Measurements from ENCODE around the gene NR6A1.

DNA sequence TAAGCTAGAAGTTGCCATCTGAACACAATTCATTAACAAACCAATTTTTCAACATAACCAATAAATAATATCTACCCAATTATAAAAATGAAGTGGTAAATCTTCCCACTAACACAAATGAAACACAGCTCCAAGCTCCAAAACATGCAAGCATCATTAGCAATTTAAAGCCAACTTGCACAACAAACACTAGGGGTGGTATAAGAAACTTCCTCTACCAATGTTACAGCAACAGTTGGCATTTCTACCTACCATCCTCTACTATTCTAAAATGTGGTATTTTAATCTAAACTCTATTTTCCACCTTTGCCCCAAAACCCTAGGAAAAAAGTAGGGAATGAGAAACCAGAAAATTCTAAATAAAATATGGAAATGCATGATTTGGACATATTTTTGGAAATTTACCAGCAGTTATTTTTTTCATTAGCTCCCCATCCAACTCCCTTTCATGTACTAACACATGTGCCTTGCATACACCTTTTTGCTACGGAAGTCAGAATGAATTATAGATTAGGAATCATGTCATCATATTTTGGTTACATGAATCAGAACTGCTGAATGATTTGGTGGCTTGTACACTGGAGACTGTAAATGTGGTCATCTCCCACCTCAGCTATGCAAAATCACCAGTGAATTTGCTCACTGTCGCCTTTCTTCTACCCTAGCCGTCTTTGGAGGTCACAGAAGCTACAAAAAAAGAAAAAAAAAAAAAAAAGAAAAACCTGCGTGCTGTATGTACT lies 4.1 kb downstream of the NR6A1 start:
- TF ChIP-seq POLR2AphosphoS5 (IDR thresholded peaks at IDR 0.05) = no peak
- TF ChIP-seq, protein P1, sequence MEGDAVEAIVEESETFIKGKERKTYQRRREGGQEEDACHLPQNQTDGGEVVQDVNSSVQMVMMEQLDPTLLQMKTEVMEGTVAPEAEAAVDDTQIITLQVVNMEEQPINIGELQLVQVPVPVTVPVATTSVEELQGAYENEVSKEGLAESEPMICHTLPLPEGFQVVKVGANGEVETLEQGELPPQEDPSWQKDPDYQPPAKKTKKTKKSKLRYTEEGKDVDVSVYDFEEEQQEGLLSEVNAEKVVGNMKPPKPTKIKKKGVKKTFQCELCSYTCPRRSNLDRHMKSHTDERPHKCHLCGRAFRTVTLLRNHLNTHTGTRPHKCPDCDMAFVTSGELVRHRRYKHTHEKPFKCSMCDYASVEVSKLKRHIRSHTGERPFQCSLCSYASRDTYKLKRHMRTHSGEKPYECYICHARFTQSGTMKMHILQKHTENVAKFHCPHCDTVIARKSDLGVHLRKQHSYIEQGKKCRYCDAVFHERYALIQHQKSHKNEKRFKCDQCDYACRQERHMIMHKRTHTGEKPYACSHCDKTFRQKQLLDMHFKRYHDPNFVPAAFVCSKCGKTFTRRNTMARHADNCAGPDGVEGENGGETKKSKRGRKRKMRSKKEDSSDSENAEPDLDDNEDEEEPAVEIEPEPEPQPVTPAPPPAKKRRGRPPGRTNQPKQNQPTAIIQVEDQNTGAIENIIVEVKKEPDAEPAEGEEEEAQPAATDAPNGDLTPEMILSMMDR (IDR thresholded peaks at IDR 0.05) = no peak
- no peak for TF ChIP-seq POLR2A (IDR thresholded peaks at IDR 0.05)
- TF ChIP-seq EP300 (IDR thresholded peaks at IDR 0.05) = no peak
